Ovary (tissue), 9 donors: ENCODE results near the gene COX6A2. TPM values are rescaled to one million over a fixed set of nuclear protein-coding genes. Genes with fewer than 3 reads are reported as not detected.
A peak's percentile ranks its signal among the peaks of the same experiment; 100 is the strongest.
"Not testable (repeated sequence)": the region's sequence is repeated elsewhere in the genome, so short reads cannot be mapped to it uniquely, and the experiment has no call there.

Experiments used
- DNase-seq, 5 donors: peaks; one replicate each; pipeline ENCODE4 v3.0.0-alpha.2; 2019 to 2020
- H3K27ac ChIP-seq, 2 donors: fragments of 200-600 bp; one replicate each; pipeline versions ENCODE4 v1.5.1 to v1.8.0; 2019 to 2022
- H3K27me3 ChIP-seq: fragments of 200-600 bp; one replicate; pipeline ENCODE4 v1.8.0; 2022
- H3K36me3 ChIP-seq: fragments of 200-600 bp; sonication (generic); one replicate; pipeline ENCODE4 v1.5.1; 2019
- H3K4me1 ChIP-seq: one replicate; pipeline ENCODE4 v1.8.1; 2013; ENCODE audit warnings: mild to moderate bottlenecking, moderate library complexity; ENCODE audit not compliant: insufficient read depth
- H3K4me3 ChIP-seq: fragments of 200-600 bp; sonication (generic); one replicate; pipeline ENCODE4 v1.5.1; 2017
- H3K9me3 ChIP-seq, 2 donors: fragments of 200-600 bp in 1 of 2; sonication (generic) in 1 of 2; one replicate each; pipeline versions ENCODE4 v1.5.1 to v1.8.1; 2013 to 2019; ENCODE audit warnings: mild to moderate bottlenecking in 1 of 2, moderate library complexity in 1 of 2
- EP300 ChIP-seq: sonication (generic); formaldehyde crosslinking; IDR thresholded peaks from one replicate; pipeline ENCODE4 v1.6.1; 2017; ENCODE audit warnings: antibody characterized with exemption
- POLR2A ChIP-seq: fragments of 450-650 bp; IDR thresholded peaks from one replicate; pipeline ENCODE4 v1.6.1; 2017; ENCODE audit warnings: antibody characterized with exemption, mild to moderate bottlenecking, moderate library complexity
- WGBS, 3 donors: extraction: QIAGEN DNeasy Blood & Tissue Kit in 1 of 3; methylation state at CpG; one replicate each; pipeline versions ENCODE4 v1.1.5 to v1.1.7; 2013 to 2017; 5-methylcytosine and 5-hydroxymethylcytosine counted together
- intact Hi-C, 4 donors: fragments of 100-400 bp; cut with DNase I; formaldehyde crosslinking; loops; one replicate each; pipeline versions ENCODE4 v1.11.0 to v1.15.1; 2022 to 2023
- polyA plus RNA-seq, 2 donors: library from polyadenylated mRNA; stranded (reverse); fragments of 200-250 nt in 1 of 2; fragments of 350-450 nt in 1 of 2; fragmentation: Illumina TruSeq in 1 of 2; extraction: RNeasy Lipid Tissue Mini Kit (QIAGEN cat#74804) in 1 of 2; gene quantifications; one replicate each; pipeline ENCODE4 v1.2.3, GENCODE V29; 2013 to 2014
- total RNA-seq, 7 donors: library from RNA; depleted of rRNA in 2 of 7; stranded (reverse); fragments of >200 nt in 2 of 7; fragmentation: NEBNext Ultra II Directional in 3 of 7; extraction: Animal tissue kit (Norgen Biotek cat#: 25700) in 3 of 7; gene quantifications; one replicate each; pipeline versions ENCODE4 v1.1.0 to v1.2.4, GENCODE V29; 2016 to 2023
- TF ChIP-seq, protein P1 (sequence below), 3 donors: fragments of 450-650 bp in 2 of 3; fragments of 200-600 bp in 1 of 3; IDR thresholded peaks; one replicate each; pipeline versions ENCODE4 v1.5.1 to v1.8.0; 2016 to 2022; ENCODE audit warnings: antibody characterized with exemption in 3 of 3, mild to moderate bottlenecking in 1 of 3
- donor health status: DM: no; HTN: no; CAD: no; lungs with moderate emphysema.
- donor health status: DM: no; HTN: no; CAD: no.
- donor health status: Bipolar disorder and iron deficiency.
- donor health status: DM: yes; HTN: yes; CAD: no.
- donor health status: DM: no; HTN: no; CAD: no.
- donor health status: DM: yes; HTN: yes; CAD: no.

Gene COX6A2
- total and polyA plus RNA-seq, 9 donors = 1.2 TPM; not detected in 8

GRCh38 chr16:31452631-31453106, 24.5 kb upstream of the COX6A2 start:
- intact Hi-C loops = loop anchor here in 1 of 4 donors (10.0 kb wide), 1 partner anchor 422 kb away; the partner anchor contains the start of gene ZNF267
- Histone ChIP-seq H3K4me1 (peaks cover 24% of the 10 kb centered on the region), H3K27ac (peak overlapping the region; percentile 42 to 49), H3K4me3 (no peak overlapping the region), H3K9me3 (no peaks in the 10 kb centered on the region), H3K27me3 (no peaks in the 10 kb centered on the region), H3K36me3 (no peaks in the 10 kb centered on the region)
- DNase-seq = peak in 2 of 5 donors; percentile 28 to 36
- TF ChIP-seq, protein P1, sequence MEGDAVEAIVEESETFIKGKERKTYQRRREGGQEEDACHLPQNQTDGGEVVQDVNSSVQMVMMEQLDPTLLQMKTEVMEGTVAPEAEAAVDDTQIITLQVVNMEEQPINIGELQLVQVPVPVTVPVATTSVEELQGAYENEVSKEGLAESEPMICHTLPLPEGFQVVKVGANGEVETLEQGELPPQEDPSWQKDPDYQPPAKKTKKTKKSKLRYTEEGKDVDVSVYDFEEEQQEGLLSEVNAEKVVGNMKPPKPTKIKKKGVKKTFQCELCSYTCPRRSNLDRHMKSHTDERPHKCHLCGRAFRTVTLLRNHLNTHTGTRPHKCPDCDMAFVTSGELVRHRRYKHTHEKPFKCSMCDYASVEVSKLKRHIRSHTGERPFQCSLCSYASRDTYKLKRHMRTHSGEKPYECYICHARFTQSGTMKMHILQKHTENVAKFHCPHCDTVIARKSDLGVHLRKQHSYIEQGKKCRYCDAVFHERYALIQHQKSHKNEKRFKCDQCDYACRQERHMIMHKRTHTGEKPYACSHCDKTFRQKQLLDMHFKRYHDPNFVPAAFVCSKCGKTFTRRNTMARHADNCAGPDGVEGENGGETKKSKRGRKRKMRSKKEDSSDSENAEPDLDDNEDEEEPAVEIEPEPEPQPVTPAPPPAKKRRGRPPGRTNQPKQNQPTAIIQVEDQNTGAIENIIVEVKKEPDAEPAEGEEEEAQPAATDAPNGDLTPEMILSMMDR (IDR thresholded peaks at IDR 0.05) = no peak
- TF ChIP-seq EP300 (no peak), POLR2A (no peak)
- WGBS, 3 donors = 25 to 29% (median 28%) methylated on average over 3 of the region's 3 CpGs

DNA sequence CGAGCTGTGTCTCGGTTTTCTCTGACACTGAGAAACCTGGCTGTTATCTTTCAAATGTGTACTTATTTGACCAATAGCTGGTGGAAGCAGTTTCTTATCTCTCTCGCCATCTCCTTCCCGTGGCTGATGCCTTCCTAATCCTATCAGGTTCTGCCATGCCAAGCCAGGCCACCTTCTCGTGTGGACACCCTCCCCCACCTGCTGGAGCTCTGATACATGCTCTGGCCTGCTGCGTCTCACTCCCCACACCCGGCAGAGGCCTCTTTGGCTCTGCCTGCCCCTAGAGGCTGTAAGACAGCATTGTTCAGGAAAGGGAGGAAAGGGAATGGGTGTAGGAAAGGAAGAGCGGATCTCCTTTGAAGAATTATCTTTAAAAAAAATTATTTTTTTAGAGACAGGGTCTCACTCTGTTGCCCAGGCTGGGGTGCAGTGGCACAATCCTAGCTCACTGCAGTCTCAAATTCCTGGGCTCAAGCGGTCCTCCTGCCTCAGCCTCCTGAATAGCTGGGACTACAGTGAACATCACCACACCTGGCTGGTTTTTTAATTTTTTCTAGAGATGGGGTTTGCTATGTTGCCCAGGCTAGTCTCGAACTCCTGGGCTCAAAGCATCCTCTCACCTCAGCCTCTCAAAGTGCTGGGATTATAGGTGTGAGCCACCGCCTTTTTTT, 23.7 kb upstream of the COX6A2 start:
- Histone ChIP-seq H3K9me3 (no peaks in the 10 kb centered on the region), H3K4me1 (peaks cover 22% of the 10 kb centered on the region), H3K27ac (peak overlapping the region in 1 of 2 donors; percentile 49), H3K27me3 (no peaks in the 10 kb centered on the region), H3K4me3 (no peak overlapping the region), H3K36me3 (no peaks in the 10 kb centered on the region)
- 41 to 50% (median 45%) methylated on average over 11 of the region's 11 CpGs for WGBS, 3 donors
- TF ChIP-seq POLR2A (no peak), EP300 (no peak)
- TF ChIP-seq, protein P1 (IDR thresholded peaks at IDR 0.05) = peak; percentile 15 to 50 (median 36)
- intact Hi-C loops = loop anchor here in 1 of 4 donors (10.0 kb wide), 1 partner anchor 423 kb away; the partner anchor contains the start of gene ZNF267
- peak; percentile 53 to 69 (median 61) for DNase-seq

- peak overlapping the region in 1 of 2 donors; percentile 29 for H3K27ac ChIP-seq
- H3K27me3 ChIP-seq = no peaks in the 10 kb centered on the region
- peaks cover 20% of the 10 kb centered on the region for H3K4me1 ChIP-seq
- no peaks in the 10 kb centered on the region for H3K36me3 ChIP-seq
- H3K9me3 ChIP-seq = no peaks in the 10 kb centered on the region
- 81 to 90% (median 86%) methylated on average over 5 of the region's 5 CpGs for WGBS, 3 donors
- intact Hi-C loops = loop anchor here in 1 of 4 donors (10.0 kb wide), 1 partner anchor 424 kb away; the partner anchor contains the start of gene ZNF267
- H3K4me3 ChIP-seq = no peak overlapping the region
- TF ChIP-seq POLR2A = no peak
- TF ChIP-seq, protein P1 (IDR thresholded peaks at IDR 0.05) = no peak
- TF ChIP-seq EP300 = no peak
- peak in 1 of 5 donors; percentile 24 for DNase-seq
Observed at GRCh38 chr16:31451201-31451600, 23.0 kb upstream of the COX6A2 start.

GRCh38 chr16:31445931-31446330, 17.8 kb upstream of the COX6A2 start:
- 74 to 76% (median 75%) methylated on average over 6 of the region's 6 CpGs for WGBS, 3 donors
- not testable (repeated sequence) for H3K4me3 ChIP-seq, H3K4me1 ChIP-seq, H3K27ac ChIP-seq, H3K27me3 ChIP-seq, DNase-seq, H3K36me3 ChIP-seq, H3K9me3 ChIP-seq
- intact Hi-C loops = loop anchor here in 1 of 4 donors (10.0 kb wide), 1 partner anchor 461 kb away; the partner anchor contains the start of gene HSD3B7

DNA sequence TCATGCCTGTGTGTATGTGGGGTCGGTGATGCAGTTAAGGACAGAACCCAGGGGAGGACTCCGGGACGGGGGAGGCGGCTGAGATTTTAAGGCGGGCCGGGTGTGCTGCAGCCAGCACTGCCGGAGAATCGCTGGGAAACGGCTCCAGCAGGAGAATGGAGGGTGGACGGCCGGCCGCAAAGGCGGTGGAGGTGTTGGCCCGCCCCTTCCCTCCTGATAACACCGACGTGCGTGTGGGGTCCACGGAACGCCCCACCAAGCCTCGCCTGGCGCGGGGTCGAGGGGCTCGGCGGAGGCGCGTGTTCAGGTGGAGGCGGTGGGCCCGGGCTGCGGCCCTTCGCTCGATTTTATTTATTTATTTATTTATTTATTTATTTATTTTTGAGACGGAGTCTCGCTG, 13.8 kb upstream of the COX6A2 start:
- Histone ChIP-seq H3K4me3 (peak overlapping the region; percentile 63), H3K27me3 (no peaks in the 10 kb centered on the region), H3K4me1 (no peaks in the 10 kb centered on the region), H3K36me3 (no peaks in the 10 kb centered on the region), H3K9me3 (no peaks in the 10 kb centered on the region), H3K27ac (no peak overlapping the region)
- intact Hi-C loops = loop anchor here (5.0 to 10.0 kb wide), 3 partner anchors 260 to 457 kb away; partner anchors contain the start of genes HSD3B7 (in 4 of the 4) and FUS (in 1 of the 4)
- 15 to 40% (median 26%) methylated on average over 34 of the region's 34 CpGs for WGBS, 3 donors
- TF ChIP-seq, protein P1 (IDR thresholded peaks at IDR 0.05) = no peak
- TF ChIP-seq EP300 (no peak), POLR2A (no peak)
- peak in 4 of 5 donors; percentile 27 to 64 (median 53) for DNase-seq
